GM13976 (cell line): ENCODE data around the gene PDHB.

Experiments
- DNase-seq: peaks from one replicate; pipeline ENCODE4 v3.0.0; 2012; ENCODE audit warnings: low spot score
- CTCF ChIP-seq: IDR thresholded peaks from 2 replicates; pipeline ENCODE4 v1.5.1; 2012; ENCODE audit warnings: borderline replicate concordance, mild to moderate bottlenecking; ENCODE audit not compliant: insufficient read depth; ENCODE audit errors: extremely low read depth, missing control alignments, control extremely low read depth
- in situ Hi-C: fragments of 300-500 bp; cut with MboI; formaldehyde crosslinking; loops from one replicate; pipeline ENCODE4 v1.12.0; 2022; ENCODE audit warnings: low sequenced_read_pairs, mixed read lengths, inconsistent platforms; ENCODE audit not compliant: unreplicated experiment

Gene PDHB

DNA sequence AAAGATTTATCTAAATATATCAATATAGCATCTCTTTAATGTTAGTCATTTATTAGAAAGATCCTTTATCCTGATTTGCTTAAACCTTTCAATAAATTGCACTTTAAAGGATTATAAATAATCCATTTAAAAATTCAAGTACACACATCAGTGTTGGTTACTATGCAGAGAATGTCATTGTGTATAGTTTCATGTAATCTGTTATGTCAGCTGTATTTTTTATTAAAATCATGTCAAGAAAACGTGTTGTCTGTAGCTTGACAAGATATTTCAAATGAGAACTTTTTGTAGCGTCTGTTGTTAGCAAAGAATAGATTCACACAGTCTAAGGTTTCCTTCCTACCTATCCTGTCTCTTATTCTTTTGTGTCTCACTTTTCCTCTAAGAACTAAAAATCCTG, 7.8 kb downstream of the PDHB start:
- no peak for DNase-seq
- in situ Hi-C loops: no loop called here
- TF ChIP-seq CTCF: no peak

GRCh38 chr3:58424613-58425012, 9.0 kb downstream of the PDHB start:
- in situ Hi-C loops: no loop called here

DNA sequence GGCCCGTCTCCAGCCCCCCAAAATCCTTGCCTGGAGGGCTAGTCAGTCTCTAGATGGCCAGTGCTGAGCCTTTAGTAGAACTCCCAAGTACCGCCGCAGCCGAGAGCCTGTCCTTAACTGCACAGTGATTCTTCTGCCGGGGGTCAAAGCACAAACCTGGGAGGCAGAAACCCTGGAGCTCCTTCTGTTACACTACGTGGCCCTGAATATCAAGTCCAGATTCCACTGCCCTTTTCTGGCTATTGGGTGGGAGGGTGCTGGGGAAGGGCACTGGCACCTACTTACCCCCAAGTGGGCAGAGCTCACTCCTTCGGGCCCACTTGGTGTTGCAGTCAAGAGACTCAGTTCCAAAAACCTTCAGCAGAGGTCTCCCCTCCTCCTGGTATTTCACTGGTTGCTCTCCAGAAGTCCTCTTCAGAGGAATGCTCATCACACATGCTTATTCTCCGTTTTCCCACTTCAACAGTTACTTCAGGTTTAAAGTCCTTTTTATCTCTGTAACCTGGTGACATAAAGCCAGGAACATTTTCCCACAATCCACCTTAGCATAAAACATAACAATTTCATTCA, 10.8 kb downstream of the PDHB start:
- in situ Hi-C loops: no loop called here
- no peak for TF ChIP-seq CTCF
- no peak for DNase-seq

More at GRCh38 chr3:58424613-58425012, 9.0 kb downstream of the PDHB start:
- no peak for DNase-seq
- TF ChIP-seq CTCF: no peak

GRCh38 chr3:58421004-58421403, 12.6 kb downstream of the PDHB start:
- no peak for TF ChIP-seq CTCF
- in situ Hi-C loops: no loop called here
- DNase-seq: no peak

GRCh38 chr3:58419780-58420507, 13.7 kb downstream of the PDHB start:
- in situ Hi-C loops: no loop called here
- no peak for TF ChIP-seq CTCF
- peak; percentile 35 for DNase-seq

- no peak for TF ChIP-seq CTCF
- in situ Hi-C loops: no loop called here
- DNase-seq: no peak
Observed at GRCh38 chr3:58418227-58418626, 15.4 kb downstream of the PDHB start.

DNA sequence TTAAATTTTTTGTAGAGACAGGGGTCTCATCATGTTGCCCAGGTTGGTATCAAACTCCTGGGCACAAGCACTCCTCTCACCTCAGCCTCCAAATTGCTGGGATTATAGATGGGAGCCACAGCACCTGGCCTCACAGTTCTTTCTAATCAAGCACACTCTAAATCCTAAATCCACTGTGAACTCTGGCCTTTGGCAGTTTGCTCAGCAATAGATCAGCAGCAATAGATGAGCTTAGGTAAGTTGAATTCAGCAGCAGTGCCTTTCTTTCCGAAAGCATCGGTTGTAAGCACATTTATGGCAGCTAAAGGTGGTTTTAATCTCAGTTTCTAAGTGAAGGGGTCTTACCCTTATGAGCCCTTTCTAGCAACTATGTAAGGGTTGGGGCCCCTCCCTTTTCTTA, 16.6 kb downstream of the PDHB start:
- no peak for TF ChIP-seq CTCF
- in situ Hi-C loops: no loop called here
- DNase-seq: no peak
